A673 (cell line): ENCODE measurements around the gene BNC1. TPM values are rescaled to one million over a fixed set of nuclear protein-coding genes. Genes with fewer than 3 reads are reported as not detected.
A peak's percentile ranks its signal among the peaks of the same experiment; 100 is the strongest.

Experiments used
- Bru-seq: library from RNA; stranded (reverse); fragments of 400-500 nt; gene quantifications from one replicate; lab custom pipeline; 2021; lab: Mats Ljungman, UMichigan
- BruChase-seq, 2 experiments: library from RNA; stranded (reverse); fragments of 400-500 nt; gene quantifications; one replicate each; lab custom pipeline; 2021; lab: Mats Ljungman, UMichigan
- BruUV-seq: library from RNA; stranded (reverse); fragments of 400-500 nt; replicated peaks from 2 replicates; lab custom pipeline; 2021; lab: Mats Ljungman, UMichigan
- CTCF ChIA-PET: fragments of 300-600 bp; sonication (Branson Sonifier 250); formaldehyde crosslinking; loops from one replicate; lab custom pipeline; 2022; ENCODE audit warnings: antibody characterized with exemption; lab: Charles Lee
- POLR2A ChIA-PET: fragments of 300-600 bp; sonication (Branson Sonifier 250); formaldehyde crosslinking; loops from one replicate; lab custom pipeline; 2022; ENCODE audit warnings: antibody characterized with exemption; ENCODE audit not compliant: low non-redundant PET; lab: Charles Lee
- DNase-seq: peaks from one replicate; pipeline ENCODE4 v3.0.0-alpha.2; 2015; ENCODE audit warnings: low spot score
- H3K27ac ChIP-seq: fragments of 200-600 bp; sonication (generic); 2 replicates; pipeline ENCODE4 v1.5.1; 2016; ENCODE audit warnings: mixed run types, low read depth, mild to moderate bottlenecking, mixed read lengths, antibody characterized with exemption, low read length; ENCODE audit not compliant: poor library complexity, severe bottlenecking
- H3K27me3 ChIP-seq: fragments of 200-600 bp; sonication (generic); replicated peaks from 2 replicates; pipeline ENCODE4 v1.6.1; 2017; ENCODE audit warnings: mixed run types, low read depth, mild to moderate bottlenecking, mixed read lengths, antibody characterized with exemption, low read length; ENCODE audit not compliant: insufficient read depth, poor library complexity
- H3K36me3 ChIP-seq: fragments of 200-600 bp; sonication (generic); 2 replicates; pipeline ENCODE4 v1.6.1; 2016; ENCODE audit warnings: mixed run types, mild to moderate bottlenecking, mixed read lengths, antibody characterized with exemption, low read length; ENCODE audit not compliant: insufficient read depth, poor library complexity, severe bottlenecking
- H3K4me1 ChIP-seq: fragments of 200-600 bp; sonication (generic); 2 replicates; pipeline ENCODE4 v1.6.1; 2017; ENCODE audit warnings: mixed run types, mild to moderate bottlenecking, mixed read lengths, antibody characterized with exemption, low read length; ENCODE audit not compliant: insufficient read depth, poor library complexity, severe bottlenecking
- H3K4me3 ChIP-seq: fragments of 200-600 bp; sonication (generic); 2 replicates; pipeline ENCODE4 v1.5.1; 2016; ENCODE audit warnings: low read depth, mixed run types, mild to moderate bottlenecking, mixed read lengths, low read length; ENCODE audit not compliant: poor library complexity, severe bottlenecking
- H3K9me3 ChIP-seq: fragments of 200-600 bp; sonication (generic); 2 replicates; pipeline ENCODE4 v1.6.1; 2016; ENCODE audit warnings: mixed run types, low read depth, mild to moderate bottlenecking, mixed read lengths, antibody characterized with exemption, low read length; ENCODE audit not compliant: poor library complexity, severe bottlenecking
- CTCF ChIP-seq: fragments of 300-800, 200-600 bp; sonication (generic); conservative IDR thresholded peaks from 2 replicates; pipeline ENCODE4 v1.5.1; 2017; ENCODE audit warnings: low read depth, mild to moderate bottlenecking, antibody characterized with exemption, low read length, moderate library complexity, mixed read lengths
- EZH2 ChIP-seq: fragments of 200-600 bp; sonication (generic); IDR thresholded peaks from 2 replicates; pipeline ENCODE4 v1.6.1; 2017; ENCODE audit warnings: borderline replicate concordance, low read depth, mild to moderate bottlenecking, mixed read lengths, antibody characterized with exemption, low read length; ENCODE audit not compliant: poor library complexity, severe bottlenecking
- intact Hi-C: fragments of 100-400 bp; cut with micrococcal nuclease; formaldehyde crosslinking; loops from one replicate; pipeline ENCODE4 v1.10.0; 2022; ENCODE audit not compliant: unreplicated experiment
- long read RNA-seq: library from polyadenylated mRNA; stranded (forward); transcript quantifications from one replicate; pipeline ENCODE4 v2.0.0, GENCODE V29; 2022
- total RNA-seq: library from RNA; stranded (reverse); gene quantifications from 2 replicates; pipeline ENCODE4 v1.2.3, GENCODE V29; 2021

The BNC1 gene, protein sequence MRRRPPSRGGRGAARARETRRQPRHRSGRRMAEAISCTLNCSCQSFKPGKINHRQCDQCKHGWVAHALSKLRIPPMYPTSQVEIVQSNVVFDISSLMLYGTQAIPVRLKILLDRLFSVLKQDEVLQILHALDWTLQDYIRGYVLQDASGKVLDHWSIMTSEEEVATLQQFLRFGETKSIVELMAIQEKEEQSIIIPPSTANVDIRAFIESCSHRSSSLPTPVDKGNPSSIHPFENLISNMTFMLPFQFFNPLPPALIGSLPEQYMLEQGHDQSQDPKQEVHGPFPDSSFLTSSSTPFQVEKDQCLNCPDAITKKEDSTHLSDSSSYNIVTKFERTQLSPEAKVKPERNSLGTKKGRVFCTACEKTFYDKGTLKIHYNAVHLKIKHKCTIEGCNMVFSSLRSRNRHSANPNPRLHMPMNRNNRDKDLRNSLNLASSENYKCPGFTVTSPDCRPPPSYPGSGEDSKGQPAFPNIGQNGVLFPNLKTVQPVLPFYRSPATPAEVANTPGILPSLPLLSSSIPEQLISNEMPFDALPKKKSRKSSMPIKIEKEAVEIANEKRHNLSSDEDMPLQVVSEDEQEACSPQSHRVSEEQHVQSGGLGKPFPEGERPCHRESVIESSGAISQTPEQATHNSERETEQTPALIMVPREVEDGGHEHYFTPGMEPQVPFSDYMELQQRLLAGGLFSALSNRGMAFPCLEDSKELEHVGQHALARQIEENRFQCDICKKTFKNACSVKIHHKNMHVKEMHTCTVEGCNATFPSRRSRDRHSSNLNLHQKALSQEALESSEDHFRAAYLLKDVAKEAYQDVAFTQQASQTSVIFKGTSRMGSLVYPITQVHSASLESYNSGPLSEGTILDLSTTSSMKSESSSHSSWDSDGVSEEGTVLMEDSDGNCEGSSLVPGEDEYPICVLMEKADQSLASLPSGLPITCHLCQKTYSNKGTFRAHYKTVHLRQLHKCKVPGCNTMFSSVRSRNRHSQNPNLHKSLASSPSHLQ
- total RNA-seq (0.37 and 0.46 TPM in 2 replicates), Bru-seq, nascent RNA (percentile 28 among the genes with signal in this experiment), BruChase-seq, experiment 1, labeled RNA remaining after a 2-hour chase (percentile 32 among the genes with signal in this experiment), BruChase-seq, experiment 2, labeled RNA remaining after a 6-hour chase (percentile 17 among the genes with signal in this experiment)
- long read RNA-seq, partial matches to known transcripts, result 0 of 1 reads
- long read RNA-seq, other reads (novel, unspliced or antisense), result 0 of 1 reads

DNA sequence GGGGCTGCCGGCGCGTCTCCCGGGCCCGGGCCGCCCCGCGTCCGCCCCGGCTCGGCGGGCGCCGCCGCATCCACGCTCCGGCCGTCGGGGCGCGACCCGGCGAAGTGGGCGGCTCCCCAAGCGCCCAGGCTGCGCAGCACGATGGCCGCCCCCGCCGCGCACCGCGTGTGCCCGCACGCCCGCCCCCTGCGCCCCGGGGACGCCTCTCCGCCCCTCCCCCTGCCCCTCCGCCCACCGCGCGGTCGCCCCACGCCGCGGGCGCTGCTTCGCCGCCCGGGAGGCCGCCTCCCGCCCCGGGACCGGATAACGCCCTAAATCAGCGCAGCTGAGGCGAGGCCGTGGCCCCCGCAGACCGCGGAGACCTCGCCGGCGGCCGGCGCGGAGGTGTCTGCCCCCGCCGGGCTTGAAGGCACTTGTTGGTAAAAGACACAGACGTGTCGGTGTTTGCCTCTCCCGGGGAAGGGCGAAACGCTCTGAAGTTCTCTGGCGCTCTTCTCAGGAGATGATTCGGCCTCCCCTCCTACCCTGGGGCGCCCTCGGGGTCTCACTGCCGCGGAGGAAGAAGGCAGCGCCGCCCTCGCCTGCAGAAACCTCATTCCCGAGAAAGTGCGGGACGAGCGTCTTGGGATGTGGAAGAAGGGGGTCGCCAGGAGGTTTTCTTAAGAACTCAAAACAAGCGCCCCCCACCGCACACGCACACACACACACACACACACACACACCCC lies at the start of gene BNC1:
Gene BNC1 (minus strand): TSS at position 106 of the 725 bp plus-strand sequence. CDS start 36 bp downstream, at position 70.
- CTCF ChIA-PET, result no interaction called here
- no peaks in the 10 kb centered on the region for H3K9me3 ChIP-seq
- peak within 1 kb of the TSS; percentile 33 for H3K4me3 ChIP-seq
- H3K27ac ChIP-seq, result no peak within 1 kb of the TSS
- intact Hi-C loops, result no loop called here
- POLR2A ChIA-PET, result no interaction called here
- no TSS peak for BruUV-seq
- no peaks in the 10 kb centered on the region for H3K4me1 ChIP-seq
- TF ChIP-seq EZH2 (peak; percentile 80), CTCF (no peak)
- DNase-seq, result no peak
- no peaks in the 10 kb centered on the region for H3K36me3 ChIP-seq
- peaks cover 76% of the 10 kb centered on the region for H3K27me3 ChIP-seq

GRCh38 chr15:83327041-83327440 lies 42.6 kb upstream of the BNC1 start:
- CTCF ChIA-PET, result no interaction called here
- Histone ChIP-seq H3K4me1 (no peaks in the 10 kb centered on the region), H3K4me3 (no peak overlapping the region), H3K27me3 (peaks cover 3% of the 10 kb centered on the region), H3K36me3 (no peaks in the 10 kb centered on the region), H3K27ac (no peak overlapping the region), H3K9me3 (no peaks in the 10 kb centered on the region)
- POLR2A ChIA-PET, result no interaction called here
- TF ChIP-seq CTCF (no peak), EZH2 (no peak)
- no TSS peak for BruUV-seq
- DNase-seq, result no peak
- intact Hi-C loops, result no loop called here

DNA sequence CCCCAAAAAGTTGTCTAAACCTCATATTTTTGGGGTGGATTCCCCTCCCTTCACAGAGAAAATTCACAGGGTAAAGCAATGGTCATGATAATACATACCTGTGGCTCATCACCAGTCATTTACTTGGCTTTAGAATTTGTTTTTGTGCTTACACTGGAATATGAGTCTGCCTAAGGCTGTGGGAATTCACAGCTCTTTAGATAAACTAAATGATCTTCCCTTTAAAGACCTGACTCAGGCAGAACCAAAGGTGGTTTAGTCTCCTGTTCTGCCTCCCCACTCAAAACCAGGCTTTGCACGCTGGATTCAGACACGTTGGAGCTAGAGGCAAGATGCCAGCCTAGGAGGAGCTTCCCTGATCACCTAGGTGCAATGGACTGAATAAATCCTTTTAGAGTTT lies 40.3 kb upstream of the BNC1 start:
- TF ChIP-seq CTCF, result no peak
- TF ChIP-seq EZH2, result no peak
- no TSS peak for BruUV-seq
- intact Hi-C loops, result no loop called here
- no peak overlapping the region for H3K4me3 ChIP-seq
- H3K9me3 ChIP-seq, result no peaks in the 10 kb centered on the region
- ChIA-PET CTCF (no interaction called here), POLR2A (no interaction called here)
- no peak for DNase-seq
- H3K27ac ChIP-seq, result no peak overlapping the region
- no peaks in the 10 kb centered on the region for H3K27me3 ChIP-seq
- no peaks in the 10 kb centered on the region for H3K36me3 ChIP-seq
- H3K4me1 ChIP-seq, result no peaks in the 10 kb centered on the region
